Immature natural killer cell (primary cell): ENCODE measurements around the gene OR5K3. TPM values are rescaled to one million over a fixed set of nuclear protein-coding genes. Genes with fewer than 3 reads are reported as not detected.
"Not testable (repeated sequence)": the region's sequence is repeated elsewhere in the genome, so short reads cannot be mapped to it uniquely, and the experiment has no call there.

Experiments
- DNase-seq, 3 donors: peaks; one replicate each; pipeline ENCODE4 v3.0.0; 2022; ENCODE audit warnings: mixed read lengths in 1 of 3
- H3K27ac Mint-ChIP-seq, 6 donors: one replicate each; pipeline ENCODE4 v1.8.0; 2020; ENCODE audit warnings: mixed read lengths in 6 of 6, mild to moderate bottlenecking in 5 of 6, inconsistent platforms in 4 of 6, moderate library complexity in 3 of 6
- H3K27me3 Mint-ChIP-seq, 3 donors: one replicate each; pipeline ENCODE4 v1.8.0; 2020 to 2021; ENCODE audit warnings: low read depth in 3 of 3, mild to moderate bottlenecking in 3 of 3, mixed read lengths in 3 of 3, moderate library complexity in 3 of 3, inconsistent platforms in 1 of 3
- H3K36me3 Mint-ChIP-seq, 3 donors: one replicate each; pipeline ENCODE4 v1.8.0; 2020; ENCODE audit warnings: mixed read lengths in 3 of 3, inconsistent platforms in 2 of 3, mild to moderate bottlenecking in 2 of 3
- H3K4me1 Mint-ChIP-seq, 2 donors: one replicate each; pipeline ENCODE4 v1.8.0; 2020; ENCODE audit warnings: inconsistent platforms in 2 of 2, mild to moderate bottlenecking in 2 of 2, mixed read lengths in 2 of 2, moderate library complexity in 1 of 2
- H3K4me3 Mint-ChIP-seq, 5 donors: one replicate each; pipeline ENCODE4 v1.8.0; 2020; ENCODE audit warnings: mild to moderate bottlenecking in 5 of 5, mixed read lengths in 5 of 5, inconsistent platforms in 3 of 5, moderate library complexity in 3 of 5
- H3K9me3 Mint-ChIP-seq, 6 donors: one replicate each; pipeline ENCODE4 v1.8.0; 2020; ENCODE audit warnings: mild to moderate bottlenecking in 6 of 6, mixed read lengths in 6 of 6, inconsistent platforms in 4 of 6, moderate library complexity in 3 of 6
- polyA plus RNA-seq, 3 donors: library from polyadenylated mRNA; unstranded; fragments of 300-500 nt; fragmentation: Illumina TruSeq; gene quantifications; one replicate each; pipeline ENCODE4 v1.2.3, GENCODE V29; 2021

OR5K3 gene
- polyA plus RNA-seq, 3 donors from 2014 or later = not detected

- Mint-ChIP-seq H3K4me3 (no peak overlapping the region), H3K4me1 (no peaks in the 10 kb centered on the region), H3K36me3 (no peaks in the 10 kb centered on the region), H3K27ac (no peak overlapping the region), H3K9me3 (peaks cover 0 to 5% (median 0%) of the 10 kb centered on the region in 6 donors), H3K27me3 (peaks cover 0 to 2% (median 0%) of the 10 kb centered on the region in 3 donors)
- no peak for DNase-seq
Measured at GRCh38 chr3:98376631-98377030, 13.8 kb upstream of the OR5K3 start.

- H3K4me3 Mint-ChIP-seq = no peak overlapping the region
Measured at GRCh38 chr3:98388147-98388546, 2.3 kb upstream of the OR5K3 start.

GRCh38 chr3:98395101-98395500 lies 4.6 kb downstream of the OR5K3 start:
- no peaks in the 10 kb centered on the region for H3K4me1 Mint-ChIP-seq
- no peak for DNase-seq
- H3K4me3 Mint-ChIP-seq = no peak overlapping the region
- peaks cover 0 to 3% (median 0%) of the 10 kb centered on the region in 3 donors for H3K36me3 Mint-ChIP-seq
- H3K9me3 Mint-ChIP-seq = peaks cover 2 to 14% (median 6%) of the 10 kb centered on the region in 6 donors
- H3K27me3 Mint-ChIP-seq = peaks cover 3 to 10% (median 8%) of the 10 kb centered on the region in 3 donors
- no peak overlapping the region for H3K27ac Mint-ChIP-seq

More at GRCh38 chr3:98388147-98388546, 2.3 kb upstream of the OR5K3 start:
- Mint-ChIP-seq H3K27ac (no peak overlapping the region), H3K27me3 (peaks cover 4 to 10% (median 5%) of the 10 kb centered on the region in 3 donors), H3K36me3 (peaks cover 0 to 3% (median 0%) of the 10 kb centered on the region in 3 donors), H3K4me1 (no peaks in the 10 kb centered on the region), H3K9me3 (peaks cover 0 to 2% (median 0%) of the 10 kb centered on the region in 6 donors)
- no peak for DNase-seq

GRCh38 chr3:98396482-98396881 lies 6.0 kb downstream of the OR5K3 start:
- not testable (repeated sequence) for DNase-seq, H3K4me3 Mint-ChIP-seq
- H3K9me3 Mint-ChIP-seq = peaks cover 2 to 14% (median 9%) of the 10 kb centered on the region in 6 donors

GRCh38 chr3:98398513-98398912 lies 8.0 kb downstream of the OR5K3 start:
- Mint-ChIP-seq H3K9me3 (peaks cover 7 to 27% (median 15%) of the 10 kb centered on the region in 6 donors), H3K4me1 (peaks cover 0 to 4% of the 10 kb centered on the region in 2 donors), H3K36me3 (peaks cover 0 to 13% (median 5%) of the 10 kb centered on the region in 3 donors), H3K27ac (no peak overlapping the region), H3K4me3 (no peak overlapping the region), H3K27me3 (peaks cover 4 to 7% (median 5%) of the 10 kb centered on the region in 3 donors)
- no peak for DNase-seq

More at GRCh38 chr3:98396482-98396881, 6.0 kb downstream of the OR5K3 start:
- not testable (repeated sequence) for H3K4me1 Mint-ChIP-seq, H3K27me3 Mint-ChIP-seq, H3K36me3 Mint-ChIP-seq, H3K27ac Mint-ChIP-seq

GRCh38 chr3:98402507-98402906 lies 12.0 kb downstream of the OR5K3 start:
- no peak for DNase-seq
- Mint-ChIP-seq H3K27ac (no peak overlapping the region), H3K36me3 (peaks cover 5 to 25% (median 16%) of the 10 kb centered on the region in 3 donors), H3K27me3 (peaks cover 3 to 6% (median 3%) of the 10 kb centered on the region in 3 donors), H3K4me1 (peaks cover 0 to 6% of the 10 kb centered on the region in 2 donors), H3K4me3 (no peak overlapping the region), H3K9me3 (peaks cover 20 to 57% (median 44%) of the 10 kb centered on the region in 6 donors)

GRCh38 chr3:98404010-98404409 lies 13.5 kb downstream of the OR5K3 start:
- H3K9me3 Mint-ChIP-seq = peaks cover 25 to 55% (median 46%) of the 10 kb centered on the region in 6 donors
- no peak for DNase-seq
- peaks cover 5 to 25% (median 20%) of the 10 kb centered on the region in 3 donors for H3K36me3 Mint-ChIP-seq
- H3K4me3 Mint-ChIP-seq = no peak overlapping the region
- H3K4me1 Mint-ChIP-seq = peaks cover 0 to 6% of the 10 kb centered on the region in 2 donors
- no peak overlapping the region for H3K27ac Mint-ChIP-seq
- peaks cover 3 to 7% (median 4%) of the 10 kb centered on the region in 3 donors for H3K27me3 Mint-ChIP-seq

GRCh38 chr3:98406034-98406433 lies 15.6 kb downstream of the OR5K3 start:
- Mint-ChIP-seq H3K4me1 (peaks cover 0 to 6% of the 10 kb centered on the region in 2 donors), H3K36me3 (peaks cover 5 to 20% (median 18%) of the 10 kb centered on the region in 3 donors), H3K9me3 (peaks cover 19 to 61% (median 47%) of the 10 kb centered on the region in 6 donors)

GRCh38 chr3:98432575-98432974 lies 42.1 kb downstream of the OR5K3 start:
- Mint-ChIP-seq H3K4me1 (no peaks in the 10 kb centered on the region), H3K27ac (no peak overlapping the region), H3K27me3 (peaks cover 0 to 3% (median 2%) of the 10 kb centered on the region in 3 donors), H3K9me3 (peaks cover 19 to 33% (median 25%) of the 10 kb centered on the region in 6 donors), H3K36me3 (peaks cover 3 to 5% (median 4%) of the 10 kb centered on the region in 3 donors), H3K4me3 (no peak overlapping the region)
- no peak for DNase-seq

More at GRCh38 chr3:98406034-98406433, 15.6 kb downstream of the OR5K3 start:
- DNase-seq = no peak
- Mint-ChIP-seq H3K4me3 (no peak overlapping the region), H3K27ac (no peak overlapping the region), H3K27me3 (peaks cover 4 to 8% (median 4%) of the 10 kb centered on the region in 3 donors)

GRCh38 chr3:98433764-98434163 lies 43.3 kb downstream of the OR5K3 start:
- peaks cover 0 to 3% (median 2%) of the 10 kb centered on the region in 3 donors for H3K27me3 Mint-ChIP-seq
- peaks cover 0 to 5% (median 4%) of the 10 kb centered on the region in 3 donors for H3K36me3 Mint-ChIP-seq
- peaks cover 17 to 23% (median 20%) of the 10 kb centered on the region in 6 donors for H3K9me3 Mint-ChIP-seq
- H3K4me1 Mint-ChIP-seq = no peaks in the 10 kb centered on the region
- no peak overlapping the region for H3K27ac Mint-ChIP-seq
- no peak for DNase-seq
- no peak overlapping the region for H3K4me3 Mint-ChIP-seq

- Mint-ChIP-seq H3K27me3 (peaks cover 0 to 3% (median 0%) of the 10 kb centered on the region in 3 donors), H3K27ac (no peak overlapping the region), H3K4me1 (no peaks in the 10 kb centered on the region), H3K4me3 (no peak overlapping the region), H3K36me3 (peaks cover 0 to 5% (median 0%) of the 10 kb centered on the region in 3 donors), H3K9me3 (peaks cover 11 to 16% (median 14%) of the 10 kb centered on the region in 6 donors)
- no peak for DNase-seq
Measured at GRCh38 chr3:98434412-98434811, 43.9 kb downstream of the OR5K3 start.

- Mint-ChIP-seq H3K4me3 (no peak overlapping the region), H3K4me1 (no peaks in the 10 kb centered on the region), H3K36me3 (no peaks in the 10 kb centered on the region), H3K27ac (no peak overlapping the region), H3K9me3 (peaks cover 0 to 1% (median 0%) of the 10 kb centered on the region in 6 donors), H3K27me3 (peaks cover 0 to 4% (median 2%) of the 10 kb centered on the region in 3 donors)
- no peak for DNase-seq
Measured at GRCh38 chr3:98440283-98440682, 49.8 kb downstream of the OR5K3 start.
